HCT116 (cell line): ENCODE results near the gene CAPZA2. TPM values are rescaled to one million over a fixed set of nuclear protein-coding genes. Genes with fewer than 3 reads are reported as not detected.

Source experiments
- ATAC-seq: fragments of 200-7000 bp; cut with Tn5 transposase; 2 replicates; pipeline ENCODE4 v1.9.1; 2020; ENCODE audit warnings: mild to moderate bottlenecking, moderate library complexity
- BruUV-seq: library from RNA; stranded (reverse); fragments of 400-500 nt; replicated peaks from 2 replicates; lab custom pipeline; 2021; lab: Mats Ljungman, UMichigan
- CTCF ChIA-PET: fragments of 300-600 bp; sonication (Branson Sonifier 250); formaldehyde crosslinking; loops from one replicate; lab custom pipeline; 2021; ENCODE audit warnings: antibody characterized with exemption; lab: Charles Lee
- POLR2A ChIA-PET: fragments of 300-600, 350-600 bp; sonication (Branson Sonifier 250); formaldehyde crosslinking; loops from one replicate; lab custom pipeline; 2021; ENCODE audit warnings: antibody characterized with exemption; lab: Charles Lee
- RAD21 ChIA-PET, 2 experiments: fragments of 300-600 bp; sonication (Branson Sonifier 250); formaldehyde crosslinking; loops; one replicate each; lab custom pipeline; 2023; ENCODE audit warnings: low total read pairs in 2 of 2; ENCODE audit not compliant: uncharacterized antibody in 2 of 2, unreplicated experiment in 2 of 2, low non-redundant PET in 1 of 2; lab: Charles Lee
- DNase-seq: peaks from one replicate; pipeline ENCODE4 v3.0.0-alpha.2; 2010; ENCODE audit warnings: low read depth, low spot score
- H2AFZ ChIP-seq: fragments of 200-600 bp; shearing (Covaris generic), sonication (generic); 2 replicates; pipeline ENCODE4 v1.6.1; 2017; ENCODE audit warnings: low read depth, mixed run types, mixed read lengths, antibody characterized with exemption, low read length; ENCODE audit not compliant: poor library complexity, severe bottlenecking
- H3K27ac ChIP-seq: 2 replicates; pipeline ENCODE4 v1.5.1; 2012; ENCODE audit warnings: low read depth, low read length
- H3K27me3 ChIP-seq: fragments of 200-600 bp; sonication (generic); 2 replicates; pipeline ENCODE4 v1.6.1; 2016; ENCODE audit warnings: mixed run types, low read length, mixed read lengths; ENCODE audit not compliant: insufficient read depth
- H3K36me3 ChIP-seq, 2 experiments: fragments of 200-500 bp in 1 of 2; fragments of 200-600 bp in 1 of 2; sonication (Bioruptor generic) in 1 of 2; sonication (generic) in 1 of 2; 2 replicates each; pipeline versions ENCODE4 v1.5.1 to v1.6.1; 2014 to 2016; ENCODE audit warnings: low read length in 2 of 2, inconsistent platforms in 1 of 2, mixed read lengths in 1 of 2, mixed run types in 1 of 2; ENCODE audit not compliant: insufficient read depth in 2 of 2, control insufficient read depth in 1 of 2
- H3K4me1 ChIP-seq, 2 experiments: fragments of 200-600 bp in 1 of 2; sonication (generic) in 1 of 2; 2 replicates each; pipeline versions ENCODE4 v1.5.1 to v1.6.1; 2012 to 2017; ENCODE audit warnings: low read length in 2 of 2, inconsistent platforms in 1 of 2, mild to moderate bottlenecking in 1 of 2, mixed read lengths in 1 of 2, mixed run types in 1 of 2, moderate library complexity in 1 of 2; ENCODE audit not compliant: insufficient read depth in 2 of 2, control insufficient read depth in 1 of 2
- H3K4me2 ChIP-seq: fragments of 200-600 bp; sonication (generic); 2 replicates; pipeline ENCODE4 v1.6.1; 2017; ENCODE audit warnings: mixed run types, low read length, mixed read lengths
- H3K4me3 ChIP-seq, 2 experiments: fragments of 200-600 bp in 1 of 2; sonication (generic) in 1 of 2; replicated peaks in 1 of 2; 2 replicates each; pipeline ENCODE4 v1.5.1; 2011 to 2016; ENCODE audit warnings: low read length in 2 of 2, control low read depth in 1 of 2, low read depth in 1 of 2, mild to moderate bottlenecking in 1 of 2, mixed read lengths in 1 of 2, mixed run types in 1 of 2
- H3K79me2 ChIP-seq: fragments of 200-600 bp; sonication (generic); 2 replicates; pipeline ENCODE4 v1.6.1; 2017; ENCODE audit warnings: mild to moderate bottlenecking, mixed run types, low read length, moderate library complexity, mixed read lengths; ENCODE audit not compliant: insufficient read depth
- H3K9ac ChIP-seq: fragments of 200-600 bp; sonication (generic); 2 replicates; pipeline ENCODE4 v1.6.1; 2016; ENCODE audit warnings: low read length, mixed read lengths
- H3K9me2 ChIP-seq: fragments of 200-600 bp; sonication (generic), shearing (Covaris generic); 2 replicates; pipeline ENCODE4 v1.6.1; 2017; ENCODE audit warnings: mixed run types, mild to moderate bottlenecking, moderate library complexity; ENCODE audit not compliant: insufficient read depth
- H3K9me3 ChIP-seq, 2 experiments: fragments of 200-500 bp in 1 of 2; fragments of 200-600 bp in 1 of 2; sonication (Bioruptor generic) in 1 of 2; sonication (generic) in 1 of 2; 2 replicates each; pipeline ENCODE4 v1.6.1; 2014 to 2017; ENCODE audit warnings: low read length in 2 of 2, mixed read lengths in 2 of 2, inconsistent platforms in 1 of 2, low read depth in 1 of 2, mild to moderate bottlenecking in 1 of 2, mixed run types in 1 of 2, moderate library complexity in 1 of 2; ENCODE audit not compliant: control insufficient read depth in 1 of 2, insufficient read depth in 1 of 2
- H4K20me1 ChIP-seq: fragments of 200-600 bp; sonication (generic), shearing (Covaris generic); 2 replicates; pipeline ENCODE4 v1.6.1; 2017; ENCODE audit warnings: mixed run types, mild to moderate bottlenecking, moderate library complexity; ENCODE audit not compliant: insufficient read depth
- CBX3 ChIP-seq: IDR thresholded peaks from 2 replicates; pipeline ENCODE4 v1.6.1; 2012; ENCODE audit warnings: low read depth
- CEBPB ChIP-seq: IDR thresholded peaks from 2 replicates; pipeline ENCODE4 v1.6.1; 2012; ENCODE audit warnings: low read depth
- EGR1 ChIP-seq: IDR thresholded peaks from 2 replicates; pipeline ENCODE4 v1.6.1; 2012; ENCODE audit warnings: low read depth
- ELF1 ChIP-seq: IDR thresholded peaks from 2 replicates; pipeline ENCODE4 v1.6.1; 2012; ENCODE audit warnings: low read depth, borderline replicate concordance
- EZH2 ChIP-seq: fragments of 200-600 bp; sonication (generic); IDR thresholded peaks from 2 replicates; pipeline ENCODE4 v1.6.1; 2017; ENCODE audit warnings: antibody characterized with exemption, mixed run types
- POLR2A ChIP-seq: IDR thresholded peaks from 2 replicates; pipeline ENCODE4 v1.7.0; 2011; ENCODE audit warnings: borderline replicate concordance; ENCODE audit not compliant: insufficient read depth, insufficient read length; ENCODE audit errors: extremely low read depth
- SIN3A ChIP-seq: IDR thresholded peaks from 2 replicates; pipeline ENCODE4 v1.6.1; 2012; ENCODE audit warnings: low read depth
- ZFX ChIP-seq: fragments of 450-650 bp; IDR thresholded peaks from 2 replicates; pipeline ENCODE4 v1.6.1; 2017
- ZNF274 ChIP-seq: fragments of 200-500 bp; sonication (Bioruptor generic); IDR thresholded peaks from 2 replicates; pipeline ENCODE4 v1.6.1; 2014; ENCODE audit warnings: mild to moderate bottlenecking, low read depth, low read length, inconsistent platforms
- intact Hi-C: fragments of 100-400 bp; cut with micrococcal nuclease; formaldehyde crosslinking; loops from 2 replicates; pipeline ENCODE4 v1.10.0; 2022
- total RNA-seq: library from RNA; stranded (reverse); gene quantifications from one replicate; pipeline ENCODE4 v1.2.1, GENCODE V29; 2021; ENCODE audit not compliant: unreplicated experiment
- TF ChIP-seq, protein P1 (sequence below): IDR thresholded peaks from 2 replicates; pipeline ENCODE4 v1.6.1; 2012; ENCODE audit warnings: low read depth
- TF ChIP-seq, protein P2 (sequence below), 3 experiments: fragments of 200-600 bp in 1 of 3; sonication (generic) in 1 of 3; IDR thresholded peaks in 2 of 3; conservative IDR thresholded peaks in 1 of 3; 2 replicates each; pipeline ENCODE4 v1.5.1; 2012 to 2017; ENCODE audit warnings: low read depth in 2 of 3, low read length in 2 of 3, antibody characterized with exemption in 1 of 3, borderline replicate concordance in 1 of 3, control low read depth in 1 of 3, mild to moderate bottlenecking in 1 of 3, mixed read lengths in 1 of 3, mixed run types in 1 of 3, moderate library complexity in 1 of 3; ENCODE audit not compliant: insufficient read depth in 1 of 3

Gene CAPZA2
- total RNA-seq, 1 experiment from 2014 or later = 135 TPM

GRCh38 chr7:116968631-116969030, 106.2 kb downstream of the CAPZA2 start:
- no TSS peak for BruUV-seq
- ATAC-seq = no peak
- Histone ChIP-seq H3K4me2 (no peak overlapping the region), H2AFZ (no peak overlapping the region)
- intact Hi-C loops = no loop called here
- TF ChIP-seq ELF1 (no peak), ZNF274 (no peak), EZH2 (no peak), SIN3A (no peak), EGR1 (no peak), ZFX (no peak), POLR2A (no peak), CEBPB (no peak), CBX3 (no peak)
- TF ChIP-seq, protein P1, sequence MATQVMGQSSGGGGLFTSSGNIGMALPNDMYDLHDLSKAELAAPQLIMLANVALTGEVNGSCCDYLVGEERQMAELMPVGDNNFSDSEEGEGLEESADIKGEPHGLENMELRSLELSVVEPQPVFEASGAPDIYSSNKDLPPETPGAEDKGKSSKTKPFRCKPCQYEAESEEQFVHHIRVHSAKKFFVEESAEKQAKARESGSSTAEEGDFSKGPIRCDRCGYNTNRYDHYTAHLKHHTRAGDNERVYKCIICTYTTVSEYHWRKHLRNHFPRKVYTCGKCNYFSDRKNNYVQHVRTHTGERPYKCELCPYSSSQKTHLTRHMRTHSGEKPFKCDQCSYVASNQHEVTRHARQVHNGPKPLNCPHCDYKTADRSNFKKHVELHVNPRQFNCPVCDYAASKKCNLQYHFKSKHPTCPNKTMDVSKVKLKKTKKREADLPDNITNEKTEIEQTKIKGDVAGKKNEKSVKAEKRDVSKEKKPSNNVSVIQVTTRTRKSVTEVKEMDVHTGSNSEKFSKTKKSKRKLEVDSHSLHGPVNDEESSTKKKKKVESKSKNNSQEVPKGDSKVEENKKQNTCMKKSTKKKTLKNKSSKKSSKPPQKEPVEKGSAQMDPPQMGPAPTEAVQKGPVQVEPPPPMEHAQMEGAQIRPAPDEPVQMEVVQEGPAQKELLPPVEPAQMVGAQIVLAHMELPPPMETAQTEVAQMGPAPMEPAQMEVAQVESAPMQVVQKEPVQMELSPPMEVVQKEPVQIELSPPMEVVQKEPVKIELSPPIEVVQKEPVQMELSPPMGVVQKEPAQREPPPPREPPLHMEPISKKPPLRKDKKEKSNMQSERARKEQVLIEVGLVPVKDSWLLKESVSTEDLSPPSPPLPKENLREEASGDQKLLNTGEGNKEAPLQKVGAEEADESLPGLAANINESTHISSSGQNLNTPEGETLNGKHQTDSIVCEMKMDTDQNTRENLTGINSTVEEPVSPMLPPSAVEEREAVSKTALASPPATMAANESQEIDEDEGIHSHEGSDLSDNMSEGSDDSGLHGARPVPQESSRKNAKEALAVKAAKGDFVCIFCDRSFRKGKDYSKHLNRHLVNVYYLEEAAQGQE = no peak
- TF ChIP-seq, protein P2, sequence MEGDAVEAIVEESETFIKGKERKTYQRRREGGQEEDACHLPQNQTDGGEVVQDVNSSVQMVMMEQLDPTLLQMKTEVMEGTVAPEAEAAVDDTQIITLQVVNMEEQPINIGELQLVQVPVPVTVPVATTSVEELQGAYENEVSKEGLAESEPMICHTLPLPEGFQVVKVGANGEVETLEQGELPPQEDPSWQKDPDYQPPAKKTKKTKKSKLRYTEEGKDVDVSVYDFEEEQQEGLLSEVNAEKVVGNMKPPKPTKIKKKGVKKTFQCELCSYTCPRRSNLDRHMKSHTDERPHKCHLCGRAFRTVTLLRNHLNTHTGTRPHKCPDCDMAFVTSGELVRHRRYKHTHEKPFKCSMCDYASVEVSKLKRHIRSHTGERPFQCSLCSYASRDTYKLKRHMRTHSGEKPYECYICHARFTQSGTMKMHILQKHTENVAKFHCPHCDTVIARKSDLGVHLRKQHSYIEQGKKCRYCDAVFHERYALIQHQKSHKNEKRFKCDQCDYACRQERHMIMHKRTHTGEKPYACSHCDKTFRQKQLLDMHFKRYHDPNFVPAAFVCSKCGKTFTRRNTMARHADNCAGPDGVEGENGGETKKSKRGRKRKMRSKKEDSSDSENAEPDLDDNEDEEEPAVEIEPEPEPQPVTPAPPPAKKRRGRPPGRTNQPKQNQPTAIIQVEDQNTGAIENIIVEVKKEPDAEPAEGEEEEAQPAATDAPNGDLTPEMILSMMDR (IDR thresholded peaks at IDR 0.05 in 2 of 3, conservative IDR thresholded peaks at IDR 0.05 in 1 of 3; ENCODE audit: borderline replicate concordance in 1 of 3, insufficient read depth in 1 of 3, low read depth in 2 of 3, low read length in 2 of 3) = no peak
- TF ChIP-seq, all 23 proteins: peak for 0
- no peaks in the 10 kb centered on the region for H4K20me1 ChIP-seq
- ChIA-PET CTCF (interaction anchor here (1.1 kb wide), 1 partner anchor 17 kb away, joined by 3 read pairs; no protein-coding TSS in a partner anchor), POLR2A (no interaction called here), RAD21 (no interaction called here)
- H3K27me3 ChIP-seq = no peaks in the 10 kb centered on the region
- H3K4me1 ChIP-seq = peaks cover 15 to 18% of the 10 kb centered on the region in 2 experiments
- H3K4me3 ChIP-seq = no peak overlapping the region
- peaks cover 7% of the 10 kb centered on the region; the same call in 1 of the 2 replicates for H3K79me2 ChIP-seq
- H3K9me2 ChIP-seq = no peaks in the 10 kb centered on the region
- no peaks in the 10 kb centered on the region for H3K36me3 ChIP-seq
- H3K9ac ChIP-seq = no peak overlapping the region
- H3K9me3 ChIP-seq = no peaks in the 10 kb centered on the region
- no peak for DNase-seq
- H3K27ac ChIP-seq = no peak overlapping the region
